Endothelial cell of umbilical vein (primary cell): ENCODE results near the gene PCDH17. TPM values are rescaled to one million over a fixed set of nuclear protein-coding genes. Genes with fewer than 3 reads are reported as not detected.

ENCODE experiments used
- BruUV-seq: library from RNA; stranded (reverse); fragments of 400-500 nt; replicated peaks from 2 replicates; lab custom pipeline; 2021; lab: Mats Ljungman, UMichigan
- CTCF ChIA-PET: fragments of 300-600, 350-600 bp; sonication (Branson Sonifier 250); formaldehyde crosslinking; loops from one replicate; lab custom pipeline; 2021; ENCODE audit warnings: antibody characterized with exemption, inconsistent platforms; lab: Charles Lee
- POLR2A ChIA-PET: fragments of 300-600, 350-600 bp; sonication (Branson Sonifier 250); formaldehyde crosslinking; loops from one replicate; lab custom pipeline; 2021; ENCODE audit warnings: antibody characterized with exemption, inconsistent platforms; lab: Charles Lee
- DNase-seq: peaks from one replicate; pipeline ENCODE4 v3.0.0-alpha.2; 2011; ENCODE audit warnings: low read depth, low spot score
- FAIRE-seq: peaks from 2 replicates; lab custom pipeline; 2011; peaks lifted over from hg19 to GRCh38; lab: Jason Lieb, UNC
- H2AFZ ChIP-seq: 2 replicates; pipeline ENCODE4 v1.6.0; 2012; ENCODE audit warnings: low read depth, low read length, control low read depth, inconsistent platforms
- H3K27ac ChIP-seq: 2 replicates; pipeline ENCODE4 v1.5.1; 2011; ENCODE audit warnings: low read depth, mild to moderate bottlenecking, control low read depth, low read length, moderate library complexity; ENCODE audit not compliant: insufficient read depth
- H3K27me3 ChIP-seq, 2 experiments: 2 replicates each; pipeline versions ENCODE4 v1.6.0 to v1.6.1; 2011; ENCODE audit warnings: low read length in 2 of 2, mixed read lengths in 1 of 2; ENCODE audit not compliant: control insufficient read depth in 2 of 2, insufficient read depth in 2 of 2
- H3K36me3 ChIP-seq, 2 experiments: 2 replicates in 1 of 2; 3 replicates in 1 of 2; pipeline ENCODE4 v1.5.1; 2011; ENCODE audit warnings: low read length in 2 of 2, mild to moderate bottlenecking in 1 of 2, moderate library complexity in 1 of 2; ENCODE audit not compliant: control insufficient read depth in 2 of 2, insufficient read depth in 2 of 2; ENCODE audit errors: extremely low read depth in 1 of 2
- H3K4me1 ChIP-seq: 3 replicates; pipeline ENCODE4 v1.5.1; 2011; ENCODE audit warnings: mild to moderate bottlenecking, low read length; ENCODE audit not compliant: control insufficient read depth, insufficient read depth; ENCODE audit errors: extremely low read depth
- H3K4me2 ChIP-seq: 2 replicates; pipeline ENCODE4 v1.6.1; 2011; ENCODE audit warnings: low read length, control low read depth, mixed read lengths; ENCODE audit not compliant: insufficient read depth
- H3K4me3 ChIP-seq, 3 experiments: fragments of 200-600 bp in 1 of 3; sonication (generic), shearing (Covaris generic) in 1 of 3; replicated peaks in 1 of 3; 2 replicates each; pipeline ENCODE4 v1.5.1; 2011 to 2016; ENCODE audit warnings: control low read depth in 3 of 3, low read length in 3 of 3, mild to moderate bottlenecking in 2 of 3, inconsistent platforms in 1 of 3, low read depth in 1 of 3, moderate library complexity in 1 of 3; ENCODE audit not compliant: insufficient read depth in 1 of 3
- H3K79me2 ChIP-seq: 2 replicates; pipeline ENCODE4 v1.6.0; 2012; ENCODE audit warnings: low read length, inconsistent platforms; ENCODE audit not compliant: control insufficient read depth, insufficient read depth
- H3K9ac ChIP-seq: replicated peaks from 2 replicates; pipeline ENCODE3; 2011; ENCODE audit warnings: low read length, control low read depth; ENCODE audit not compliant: insufficient read depth; ENCODE audit errors: extremely low read depth
- H3K9me1 ChIP-seq: replicated peaks from 3 replicates; pipeline ENCODE4 v1.6.0; 2011; ENCODE audit warnings: mild to moderate bottlenecking, low read length; ENCODE audit not compliant: control insufficient read depth, insufficient read depth; ENCODE audit errors: extremely low read depth
- H3K9me3 ChIP-seq: replicated peaks from 2 replicates; pipeline ENCODE4 v1.5.1; 2012; ENCODE audit warnings: low read length, inconsistent platforms; ENCODE audit not compliant: control insufficient read depth, insufficient read depth
- H4K20me1 ChIP-seq: replicated peaks from 2 replicates; pipeline ENCODE3; 2011; ENCODE audit warnings: mild to moderate bottlenecking, low read length; ENCODE audit not compliant: control insufficient read depth, insufficient read depth; ENCODE audit errors: extremely low read depth
- EZH2 ChIP-seq: IDR thresholded peaks from 2 replicates; pipeline ENCODE4 v1.6.1; 2012; ENCODE audit warnings: borderline replicate concordance, low read depth, mild to moderate bottlenecking, moderate library complexity, low read length, inconsistent platforms; ENCODE audit not compliant: severe bottlenecking
- FOS ChIP-seq: IDR thresholded peaks from 2 replicates; pipeline ENCODE4 v1.6.1; 2011; ENCODE audit warnings: mild to moderate bottlenecking, low read length, moderate library complexity, borderline replicate concordance; ENCODE audit not compliant: insufficient read depth
- GATA2 ChIP-seq: IDR thresholded peaks from 2 replicates; pipeline ENCODE4 v1.7.0; 2011; ENCODE audit warnings: low read depth, mild to moderate bottlenecking, moderate library complexity, mixed read lengths, low read length; ENCODE audit not compliant: insufficient read length, insufficient read depth
- JUN ChIP-seq: IDR thresholded peaks from 2 replicates; pipeline ENCODE4 v1.6.1; 2011; ENCODE audit warnings: borderline replicate concordance, low read depth; ENCODE audit not compliant: insufficient read length, insufficient read depth
- MAX ChIP-seq: IDR thresholded peaks from 2 replicates; pipeline ENCODE4 v1.6.1; 2011; ENCODE audit not compliant: insufficient read depth, insufficient read length
- MYC ChIP-seq: IDR thresholded peaks from one replicate; pipeline ENCODE4 v1.6.1; 2011; ENCODE audit warnings: mild to moderate bottlenecking, low read depth, low read length
- POLR2A ChIP-seq: IDR thresholded peaks from 2 replicates; pipeline ENCODE4 v1.6.1; 2012; ENCODE audit warnings: low read depth, mild to moderate bottlenecking, control low read depth, low read length
- POLR2AphosphoS5 ChIP-seq: IDR thresholded peaks from 2 replicates; pipeline ENCODE4 v1.6.1; 2012; ENCODE audit warnings: low read depth, mild to moderate bottlenecking, control low read depth, low read length, moderate library complexity; ENCODE audit not compliant: insufficient read depth
- dilution Hi-C: fragments of 300-500 bp; cut with MboI; formaldehyde crosslinking; loops from one replicate; pipeline ENCODE4 v1.15.0; 2019; ENCODE audit warnings: low sequenced_read_pairs; ENCODE audit not compliant: extremely low pct_ligation_motif_present
- intact Hi-C: fragments of 100-400 bp; cut with micrococcal nuclease; formaldehyde crosslinking; loops from one replicate; pipeline ENCODE4 v1.10.0; 2022
- polyA plus RNA-seq, 4 experiments: library from polyadenylated mRNA; depleted of rRNA in 3 of 4; stranded (reverse) in 3 of 4; unstranded in 1 of 4; fragments of >200 nt; gene quantifications; 2 replicates each; pipeline versions ENCODE4 v1.2.1 to v1.2.3, GENCODE V29; 2011 to 2012; ENCODE audit warnings: missing spikeins in 1 of 4
- total RNA-seq: library from RNA; stranded (reverse); gene quantifications from 2 replicates; pipeline ENCODE4 v1.2.3, GENCODE V29; 2021
- TF ChIP-seq, protein P1 (sequence below), 2 donors: IDR thresholded peaks; 1 replicate in 1 of 2; 2 replicates in 1 of 2; pipeline ENCODE4 v1.5.1; 2011; ENCODE audit warnings: low read length in 2 of 2, mild to moderate bottlenecking in 2 of 2, moderate library complexity in 2 of 2, control low read depth in 1 of 2, inconsistent platforms in 1 of 2, low read depth in 1 of 2; ENCODE audit not compliant: insufficient read depth in 1 of 2; ENCODE audit errors: extremely low read depth in 1 of 2

Gene PCDH17
- total and polyA plus RNA-seq, 2 donors (not counting 3 experiments of a cell fraction or from before 2014, with no cell fraction given) = 2.1 to 4.2 TPM

DNA sequence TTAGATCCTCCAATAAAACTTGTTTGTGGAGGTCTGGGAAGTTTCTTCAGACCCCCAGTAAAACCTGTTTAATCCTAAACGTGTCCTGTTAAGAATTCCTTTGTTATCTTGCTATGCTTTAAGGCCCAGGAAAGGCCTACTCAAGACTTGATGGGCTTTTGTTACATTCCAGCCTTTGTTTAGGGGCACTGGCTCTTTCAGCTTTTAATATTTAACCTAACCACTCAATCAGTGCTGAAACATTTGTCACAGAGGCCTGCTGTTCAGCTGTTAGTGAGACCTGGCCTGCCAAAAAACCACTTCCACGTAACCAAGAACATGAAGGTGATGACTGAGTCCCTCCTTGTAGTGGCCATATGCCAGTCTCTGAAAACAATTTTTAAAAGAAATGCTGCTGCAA, 41.7 kb downstream of the PCDH17 start:
- no TSS peak for BruUV-seq
- ChIA-PET POLR2A (no interaction called here), CTCF (no interaction called here)
- no peaks in the 10 kb centered on the region for H3K79me2 ChIP-seq
- DNase-seq = no peak
- H4K20me1 ChIP-seq = no peaks in the 10 kb centered on the region
- no peak overlapping the region for H3K9ac ChIP-seq
- no peaks in the 10 kb centered on the region for H3K4me1 ChIP-seq
- H3K27ac ChIP-seq = no peak overlapping the region
- H3K9me3 ChIP-seq = no peaks in the 10 kb centered on the region
- H3K4me3 ChIP-seq = no peak overlapping the region
- H3K36me3 ChIP-seq = no peaks in the 10 kb centered on the region
- TF ChIP-seq JUN = no peak
- no peak for FAIRE-seq
- no peaks in the 10 kb centered on the region for H3K27me3 ChIP-seq
- H2AFZ ChIP-seq = no peak overlapping the region
- dilution Hi-C loops = no loop called here
- intact Hi-C loops = no loop called here
- H3K9me1 ChIP-seq = no peaks in the 10 kb centered on the region
- no peak overlapping the region for H3K4me2 ChIP-seq

DNA sequence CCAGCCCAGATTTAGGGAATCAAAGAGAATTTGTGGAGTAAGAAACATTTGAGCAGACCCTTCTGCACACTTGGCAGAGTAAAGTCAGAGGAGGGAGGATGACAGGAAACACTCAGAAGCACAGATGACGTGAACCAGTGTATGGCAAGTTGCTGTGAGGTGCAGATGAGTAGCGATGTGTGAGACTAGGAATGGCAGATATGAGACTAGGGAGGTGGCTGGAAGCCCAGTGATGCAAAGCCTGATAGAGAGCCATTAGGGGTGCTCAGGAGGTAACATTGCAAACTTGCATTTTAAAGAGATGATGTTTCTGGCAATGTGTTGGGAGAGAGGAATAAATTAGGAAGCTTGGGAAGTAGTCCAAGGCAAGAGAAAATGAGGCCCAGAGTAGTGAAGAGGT, 44.0 kb downstream of the PCDH17 start:
- TF ChIP-seq FOS (no peak), MYC (no peak), POLR2AphosphoS5 (no peak), MAX (no peak), JUN (no peak), EZH2 (no peak), POLR2A (no peak), GATA2 (no peak)
- TF ChIP-seq, protein P1, sequence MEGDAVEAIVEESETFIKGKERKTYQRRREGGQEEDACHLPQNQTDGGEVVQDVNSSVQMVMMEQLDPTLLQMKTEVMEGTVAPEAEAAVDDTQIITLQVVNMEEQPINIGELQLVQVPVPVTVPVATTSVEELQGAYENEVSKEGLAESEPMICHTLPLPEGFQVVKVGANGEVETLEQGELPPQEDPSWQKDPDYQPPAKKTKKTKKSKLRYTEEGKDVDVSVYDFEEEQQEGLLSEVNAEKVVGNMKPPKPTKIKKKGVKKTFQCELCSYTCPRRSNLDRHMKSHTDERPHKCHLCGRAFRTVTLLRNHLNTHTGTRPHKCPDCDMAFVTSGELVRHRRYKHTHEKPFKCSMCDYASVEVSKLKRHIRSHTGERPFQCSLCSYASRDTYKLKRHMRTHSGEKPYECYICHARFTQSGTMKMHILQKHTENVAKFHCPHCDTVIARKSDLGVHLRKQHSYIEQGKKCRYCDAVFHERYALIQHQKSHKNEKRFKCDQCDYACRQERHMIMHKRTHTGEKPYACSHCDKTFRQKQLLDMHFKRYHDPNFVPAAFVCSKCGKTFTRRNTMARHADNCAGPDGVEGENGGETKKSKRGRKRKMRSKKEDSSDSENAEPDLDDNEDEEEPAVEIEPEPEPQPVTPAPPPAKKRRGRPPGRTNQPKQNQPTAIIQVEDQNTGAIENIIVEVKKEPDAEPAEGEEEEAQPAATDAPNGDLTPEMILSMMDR (IDR thresholded peaks at IDR 0.05; ENCODE audit: extremely low read depth in 1 of 2, insufficient read depth in 1 of 2, low read depth in 1 of 2, low read length in 2 of 2) = no peak
- Histone ChIP-seq H3K79me2 (no peaks in the 10 kb centered on the region), H3K4me1 (no peaks in the 10 kb centered on the region), H2AFZ (no peak overlapping the region), H3K9me3 (no peaks in the 10 kb centered on the region), H3K9ac (no peak overlapping the region), H4K20me1 (no peaks in the 10 kb centered on the region), H3K4me3 (no peak overlapping the region), H3K9me1 (no peaks in the 10 kb centered on the region), H3K27me3 (no peaks in the 10 kb centered on the region), H3K27ac (no peak overlapping the region), H3K4me2 (no peak overlapping the region), H3K36me3 (no peaks in the 10 kb centered on the region)
- CTCF ChIA-PET = interaction anchor here (1.3 to 1.5 kb wide), 3 partner anchors 13 to 42 kb away, joined by 3 to 5 read pairs (median 3); no protein-coding TSS in a partner anchor
- BruUV-seq = no TSS peak
- POLR2A ChIA-PET = no interaction called here
- DNase-seq = no peak
- intact Hi-C loops = no loop called here
- no peak for FAIRE-seq
- dilution Hi-C loops = no loop called here
